ENCODE results near the gene PPP1R8. TPM values are rescaled to one million over a fixed set of nuclear protein-coding genes. Genes with fewer than 3 reads are reported as not detected.
"Not testable (repeated sequence)": the region's sequence is repeated elsewhere in the genome, so short reads cannot be mapped to it uniquely, and the experiment has no call there.

The PPP1R8 gene
- total RNA-seq, 4 donors from 2014 or later: 32.0 to 58.2 (median 37.2) TPM

GRCh38 chr1:27824411-27824810 is 6.2 kb upstream of the PPP1R8 start:
- 93 to 94% methylated on average over 4 of the region's 4 CpGs for WGBS, 2 donors
- Histone ChIP-seq H3K27me3 (no peaks in the 10 kb centered on the region), H3K27ac (no peak overlapping the region), H3K9me3 (no peaks in the 10 kb centered on the region), H3K4me1 (no peaks in the 10 kb centered on the region), H3K4me3 (no peak overlapping the region), H3K36me3 (peaks cover 6 to 54% (median 6%) of the 10 kb centered on the region in 3 donors)
- TF ChIP-seq CTCF (IDR thresholded peaks at IDR 0.05) (no peak), EP300 (IDR thresholded peaks at IDR 0.05) (no peak), POLR2A (IDR thresholded peaks at IDR 0.05) (no peak)
- no peak for DNase-seq (ENCODE audit: low spot score in 2 of 2)

GRCh38 chr1:27829339-27829960 is 1.1 kb upstream of the PPP1R8 start:
- WGBS, 2 donors: 72 to 78% methylated on average over 4 of the region's 4 CpGs

GRCh38 chr1:27831568-27832410 is 1.2 kb downstream of the PPP1R8 start:
- peaks cover 0 to 33% (median 0%) of the 10 kb centered on the region in 3 donors for H3K36me3 ChIP-seq
- DNase-seq (ENCODE audit: low spot score in 2 of 2): no peak
- no peaks in the 10 kb centered on the region for H3K9me3 ChIP-seq
- peak overlapping the region in 2 of 4 donors; percentile 88 to 93 for H3K27ac ChIP-seq
- 46 to 52% methylated on average over 10 of the region's 10 CpGs for WGBS, 2 donors
- no peak for TF ChIP-seq EP300 (IDR thresholded peaks at IDR 0.05)
- TF ChIP-seq CTCF (IDR thresholded peaks at IDR 0.05): no peak
- TF ChIP-seq POLR2A (IDR thresholded peaks at IDR 0.05): no peak
- no peaks in the 10 kb centered on the region for H3K27me3 ChIP-seq
- peaks cover 0 to 35% (median 12%) of the 10 kb centered on the region in 4 donors for H3K4me1 ChIP-seq
- H3K4me3 ChIP-seq: peak overlapping the region; percentile 46 to 93 (median 82)

More at GRCh38 chr1:27829339-27829960, 1.1 kb upstream of the PPP1R8 start:
- not testable (repeated sequence) for DNase-seq (ENCODE audit: low spot score in 2 of 2); H3K9me3 ChIP-seq; H3K27me3 ChIP-seq
- Histone ChIP-seq H3K27ac (peak overlapping the region in 3 of 4 donors; percentile 88 to 96 (median 93)), H3K4me1 (peaks cover 0 to 35% (median 12%) of the 10 kb centered on the region in 4 donors), H3K36me3 (peaks cover 0 to 26% (median 0%) of the 10 kb centered on the region in 3 donors), H3K4me3 (peak overlapping the region in 1 of 4 donors; percentile 78)

GRCh38 chr1:27832762-27833161 is 2.2 kb downstream of the PPP1R8 start:
- H3K4me3 ChIP-seq: no peak overlapping the region
- 77 to 88% methylated on average over 2 of the region's 2 CpGs for WGBS, 2 donors
- no peaks in the 10 kb centered on the region for H3K9me3 ChIP-seq
- no peak overlapping the region for H3K27ac ChIP-seq
- TF ChIP-seq POLR2A (IDR thresholded peaks at IDR 0.05) (no peak), EP300 (IDR thresholded peaks at IDR 0.05) (no peak)
- no peak for DNase-seq (ENCODE audit: low spot score in 2 of 2)
- H3K36me3 ChIP-seq: peaks cover 0 to 40% (median 0%) of the 10 kb centered on the region in 3 donors
- H3K4me1 ChIP-seq: peaks cover 0 to 35% (median 12%) of the 10 kb centered on the region in 4 donors
- H3K27me3 ChIP-seq: no peaks in the 10 kb centered on the region

- DNase-seq (ENCODE audit: low spot score in 2 of 2): no peak
- peaks cover 0 to 35% (median 12%) of the 10 kb centered on the region in 4 donors for H3K4me1 ChIP-seq
Observed at GRCh38 chr1:27833470-27833869, 2.9 kb downstream of the PPP1R8 start.

More at GRCh38 chr1:27833470-27833869, 2.9 kb downstream of the PPP1R8 start:
- no peak for TF ChIP-seq POLR2A (IDR thresholded peaks at IDR 0.05)
- TF ChIP-seq EP300 (IDR thresholded peaks at IDR 0.05): no peak
- TF ChIP-seq CTCF (IDR thresholded peaks at IDR 0.05): no peak
- Histone ChIP-seq H3K36me3 (peaks cover 0 to 40% (median 0%) of the 10 kb centered on the region in 3 donors), H3K9me3 (no peaks in the 10 kb centered on the region), H3K27ac (no peak overlapping the region), H3K27me3 (no peaks in the 10 kb centered on the region), H3K4me3 (no peak overlapping the region)
- 80 to 92% methylated on average over 3 of the region's 3 CpGs for WGBS, 2 donors
